SIG-M5 treated with dmso at 0.1 percent for 504 hours (cell line): ENCODE results near the gene ANKMY1.

Source experiments
- DNase-seq: peaks from one replicate; lab custom pipeline; 2025; ENCODE audit not compliant: unreplicated experiment; lab: John Stamatoyannopoulos, UW

The ANKMY1 gene

DNA sequence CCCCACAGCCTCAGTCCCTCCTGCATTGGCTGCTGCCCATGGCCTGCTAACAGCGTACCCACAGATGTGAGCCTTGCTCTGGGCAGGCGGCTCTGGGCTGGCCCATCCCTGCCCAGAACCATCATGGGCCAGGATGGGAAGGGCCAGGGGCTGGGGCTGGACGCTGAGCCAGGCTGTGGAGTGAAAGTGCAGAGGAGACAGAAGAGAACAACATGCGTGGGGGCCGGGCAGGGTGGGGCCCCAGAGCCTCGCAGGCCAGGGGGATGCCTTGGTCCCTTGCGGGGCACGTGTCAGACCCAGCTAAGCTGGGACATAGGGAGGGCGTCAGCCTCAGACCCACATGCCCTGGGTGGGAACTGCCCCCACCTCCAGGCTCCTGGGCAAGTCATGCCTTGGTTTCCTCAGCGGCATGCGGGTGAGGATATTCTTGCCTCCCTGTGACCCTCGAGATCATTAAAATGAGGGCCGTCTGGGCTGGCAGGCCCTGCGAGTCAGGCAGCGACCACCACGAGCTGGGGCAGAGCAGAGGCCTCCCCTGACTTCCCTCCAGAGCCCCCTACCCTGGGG is 95.0 kb downstream of the ANKMY1 start:
- DNase-seq = no peak

DNA sequence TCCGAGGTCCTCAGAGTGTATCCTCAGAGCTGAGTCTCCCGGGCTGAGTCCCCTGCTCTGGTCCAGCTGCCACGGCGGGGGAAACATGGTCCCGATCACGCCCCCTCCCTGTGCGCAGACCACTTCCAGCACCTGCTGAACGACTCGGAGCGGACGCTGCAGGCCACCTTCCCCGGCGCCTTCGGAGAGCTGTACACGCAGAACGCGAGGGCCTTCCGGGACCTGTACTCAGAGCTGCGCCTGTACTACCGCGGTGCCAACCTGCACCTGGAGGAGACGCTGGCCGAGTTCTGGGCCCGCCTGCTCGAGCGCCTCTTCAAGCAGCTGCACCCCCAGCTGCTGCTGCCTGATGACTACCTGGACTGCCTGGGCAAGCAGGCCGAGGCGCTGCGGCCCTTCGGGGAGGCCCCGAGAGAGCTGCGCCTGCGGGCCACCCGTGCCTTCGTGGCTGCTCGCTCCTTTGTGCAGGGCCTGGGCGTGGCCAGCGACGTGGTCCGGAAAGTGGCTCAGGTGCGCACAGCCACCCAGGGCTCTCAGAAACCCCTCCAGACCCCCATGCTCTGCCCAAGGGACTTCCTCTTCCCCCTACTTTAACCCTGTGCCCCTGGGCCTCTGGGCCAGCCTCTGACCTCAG is 95.6 kb downstream of the ANKMY1 start:
- no peak for DNase-seq

DNA sequence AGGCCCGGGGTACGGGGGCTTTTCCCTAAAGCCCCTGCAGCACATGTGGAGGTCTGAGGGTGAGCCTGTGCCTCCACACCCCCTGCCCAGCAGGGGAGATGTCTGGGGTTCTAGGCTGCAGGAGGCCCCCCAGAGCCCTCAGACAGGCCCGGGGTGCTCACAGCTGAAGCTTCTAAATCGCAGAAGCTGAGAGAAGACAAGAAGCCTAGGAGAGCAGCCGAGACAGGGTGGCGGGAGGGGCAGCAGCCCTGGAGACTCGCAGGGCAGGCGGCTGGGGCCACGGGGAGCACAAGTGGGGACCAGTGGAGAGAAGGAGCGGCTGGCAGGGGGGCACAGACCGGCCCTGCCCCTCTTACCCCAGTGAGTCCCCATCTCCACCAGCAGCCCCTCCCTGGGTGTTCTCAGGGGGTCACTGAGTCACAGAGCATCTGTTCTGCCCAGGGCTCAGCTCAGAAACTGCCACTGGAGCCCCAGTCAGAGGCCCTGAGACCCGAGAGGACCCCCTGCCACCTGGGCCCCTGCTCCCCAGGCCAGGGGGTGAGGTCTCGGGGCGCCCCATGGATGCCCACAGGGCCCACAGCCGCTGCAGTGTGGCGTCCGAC is 96.2 kb downstream of the ANKMY1 start:
- DNase-seq = no peak

DNA sequence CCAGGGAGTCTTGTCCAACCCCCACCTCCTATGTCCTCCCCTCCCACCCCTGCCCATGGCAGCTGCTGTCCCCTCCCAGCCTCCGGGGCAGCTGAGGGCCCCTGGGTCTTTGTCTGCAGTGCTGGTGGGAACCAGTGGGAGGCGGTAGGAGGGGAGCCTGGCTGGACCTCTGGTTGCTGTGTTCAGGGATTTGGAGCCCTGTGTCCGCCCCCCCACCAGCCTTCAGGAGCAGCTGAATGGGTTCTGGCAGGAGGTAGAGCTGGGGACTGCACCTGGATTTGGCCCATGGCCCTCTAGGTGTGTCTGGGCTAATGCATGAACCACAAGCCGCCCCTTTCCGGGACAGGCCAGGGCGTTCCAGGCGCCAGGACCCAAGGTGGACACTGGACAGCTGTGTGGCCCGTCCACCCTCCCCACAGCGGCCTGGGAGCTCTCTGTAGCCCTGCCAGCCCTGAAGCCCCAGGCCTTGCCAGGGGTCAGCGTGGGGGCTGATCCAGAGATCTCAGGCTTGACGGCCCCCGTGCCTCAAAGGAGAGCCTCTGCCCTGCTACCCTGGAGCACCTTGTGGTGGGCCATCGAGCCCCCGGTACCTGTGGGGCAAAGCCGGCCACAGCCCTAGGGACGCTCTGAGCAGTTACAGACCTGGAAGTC is 96.9 kb downstream of the ANKMY1 start:
- no peak for DNase-seq

DNA sequence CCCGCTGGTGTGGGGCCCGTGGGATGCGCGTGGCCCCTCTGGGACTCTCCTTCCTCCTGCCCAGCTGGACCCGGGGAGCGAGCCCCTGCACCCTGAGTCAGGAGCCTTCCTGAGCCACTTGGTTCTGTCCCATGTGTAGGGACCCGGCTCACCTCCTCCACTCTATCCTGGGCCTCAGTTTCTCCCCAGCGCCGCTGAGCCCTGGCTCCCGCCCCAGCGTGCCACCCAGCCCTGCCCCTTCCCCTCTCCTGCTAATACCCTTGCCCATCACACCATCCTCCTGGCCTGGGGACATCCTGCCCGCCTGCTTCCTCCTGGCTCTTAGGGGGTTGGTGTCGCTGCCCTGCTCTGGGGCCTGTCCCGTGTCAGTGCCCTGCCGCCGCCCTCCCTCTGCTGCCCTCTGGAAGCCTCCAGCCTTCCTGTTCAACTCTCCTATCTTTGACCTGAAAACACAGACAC is 97.5 kb downstream of the ANKMY1 start:
- DNase-seq = no peak

DNA sequence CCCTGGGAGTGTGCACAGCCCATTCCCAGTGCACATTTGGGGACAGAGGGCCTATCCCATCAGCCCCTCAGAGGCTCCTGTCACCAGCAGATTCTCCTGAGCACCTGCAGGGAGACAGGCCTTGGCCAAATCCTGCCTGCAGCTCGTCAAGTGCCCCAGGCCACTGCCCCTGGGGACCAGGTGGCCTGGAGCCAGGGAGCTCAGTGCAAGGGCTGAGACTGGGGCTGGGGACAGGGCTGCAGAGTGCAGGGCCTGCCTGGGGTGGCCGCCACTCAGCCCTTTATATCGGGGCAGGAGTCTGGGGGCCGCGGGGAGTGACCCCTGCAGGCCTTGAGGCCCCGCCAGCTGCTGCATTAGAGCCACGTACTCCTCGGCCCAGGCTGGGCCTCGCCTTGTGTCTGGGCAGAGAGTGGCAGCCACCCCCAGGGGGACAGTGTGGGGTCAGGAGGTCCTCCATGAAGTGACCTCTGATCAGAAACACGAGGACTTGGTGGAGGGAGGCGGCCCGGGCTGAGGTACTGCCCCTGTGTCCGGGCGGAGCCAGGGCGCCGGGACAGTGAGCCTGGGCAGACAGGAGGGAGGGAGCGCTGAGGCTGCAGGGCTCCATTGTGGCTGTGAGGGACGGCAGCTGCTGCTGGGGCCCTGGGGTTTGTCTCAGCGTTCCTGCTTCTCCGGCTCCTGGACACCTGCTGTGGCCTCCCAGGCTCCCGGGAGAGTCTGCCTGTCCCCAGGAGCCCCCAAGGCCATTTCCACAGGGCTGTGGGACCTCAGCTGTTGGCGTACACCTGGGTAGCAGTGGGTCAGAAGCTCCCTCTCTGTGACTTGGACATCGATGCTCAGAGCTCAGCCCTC is 98.2 kb downstream of the ANKMY1 start:
- no peak for DNase-seq

DNA sequence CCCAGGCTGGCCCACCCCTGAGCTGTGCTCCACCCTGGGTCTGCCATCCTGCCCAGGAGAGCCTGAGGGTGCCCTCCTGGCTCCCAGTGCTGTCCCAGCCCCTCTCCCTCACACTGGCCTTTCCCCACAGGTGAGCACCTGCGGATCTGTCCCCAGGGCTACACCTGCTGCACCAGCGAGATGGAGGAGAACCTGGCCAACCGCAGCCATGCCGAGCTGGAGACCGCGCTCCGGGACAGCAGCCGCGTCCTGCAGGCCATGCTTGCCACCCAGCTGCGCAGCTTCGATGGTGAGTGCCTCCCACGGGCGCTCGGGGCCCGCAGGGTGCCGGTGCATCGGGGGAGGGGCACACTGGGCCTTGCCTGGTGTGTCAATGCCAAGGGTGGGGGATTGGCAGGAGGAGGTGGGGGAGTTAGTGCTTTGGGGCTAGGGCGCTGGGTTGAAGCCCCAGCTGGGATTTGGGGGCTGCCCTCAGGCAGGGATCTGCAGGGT is 98.8 kb downstream of the ANKMY1 start:
- no peak for DNase-seq

DNA sequence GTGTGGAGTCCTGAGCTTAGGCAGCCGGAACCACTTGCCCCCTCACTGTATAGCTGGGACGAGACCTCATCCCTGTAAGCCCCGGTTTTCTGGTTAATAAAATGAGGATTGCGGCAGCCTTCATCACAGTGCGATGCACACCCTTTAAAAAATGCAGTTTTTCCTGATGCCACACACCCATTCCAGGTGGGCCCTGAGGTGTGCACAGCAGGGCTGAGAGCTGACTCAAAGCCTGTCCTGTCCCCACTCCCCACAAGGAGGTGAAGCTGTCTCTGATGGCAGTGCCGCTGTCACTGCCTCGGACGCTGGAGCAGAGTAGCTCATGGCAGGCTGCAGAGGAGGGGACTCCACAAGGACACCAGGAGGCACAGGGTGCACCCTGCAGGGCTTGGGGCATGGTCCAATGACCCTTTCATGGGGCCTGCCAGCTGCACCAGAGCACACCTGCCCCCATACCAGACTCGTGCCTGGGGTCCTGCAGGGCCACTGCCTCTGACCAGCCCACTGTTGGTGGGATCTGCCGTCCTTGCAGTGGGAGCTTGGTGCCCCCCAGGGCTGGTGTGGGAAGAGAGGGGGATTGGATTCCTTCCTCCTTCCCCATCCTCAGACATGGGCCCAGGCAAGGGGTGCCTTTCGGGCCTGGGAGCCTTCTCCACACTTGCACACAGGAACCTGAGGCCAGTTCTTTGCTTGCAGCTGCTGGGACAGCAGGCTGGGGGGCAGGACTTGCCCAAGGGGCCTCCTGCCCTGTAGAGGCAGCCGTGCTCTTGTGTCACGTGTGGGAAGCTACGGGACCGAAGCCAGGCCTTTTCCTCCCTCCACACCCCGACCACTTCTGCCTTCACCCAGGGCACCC is 99.5 kb downstream of the ANKMY1 start:
- no peak for DNase-seq

DNA sequence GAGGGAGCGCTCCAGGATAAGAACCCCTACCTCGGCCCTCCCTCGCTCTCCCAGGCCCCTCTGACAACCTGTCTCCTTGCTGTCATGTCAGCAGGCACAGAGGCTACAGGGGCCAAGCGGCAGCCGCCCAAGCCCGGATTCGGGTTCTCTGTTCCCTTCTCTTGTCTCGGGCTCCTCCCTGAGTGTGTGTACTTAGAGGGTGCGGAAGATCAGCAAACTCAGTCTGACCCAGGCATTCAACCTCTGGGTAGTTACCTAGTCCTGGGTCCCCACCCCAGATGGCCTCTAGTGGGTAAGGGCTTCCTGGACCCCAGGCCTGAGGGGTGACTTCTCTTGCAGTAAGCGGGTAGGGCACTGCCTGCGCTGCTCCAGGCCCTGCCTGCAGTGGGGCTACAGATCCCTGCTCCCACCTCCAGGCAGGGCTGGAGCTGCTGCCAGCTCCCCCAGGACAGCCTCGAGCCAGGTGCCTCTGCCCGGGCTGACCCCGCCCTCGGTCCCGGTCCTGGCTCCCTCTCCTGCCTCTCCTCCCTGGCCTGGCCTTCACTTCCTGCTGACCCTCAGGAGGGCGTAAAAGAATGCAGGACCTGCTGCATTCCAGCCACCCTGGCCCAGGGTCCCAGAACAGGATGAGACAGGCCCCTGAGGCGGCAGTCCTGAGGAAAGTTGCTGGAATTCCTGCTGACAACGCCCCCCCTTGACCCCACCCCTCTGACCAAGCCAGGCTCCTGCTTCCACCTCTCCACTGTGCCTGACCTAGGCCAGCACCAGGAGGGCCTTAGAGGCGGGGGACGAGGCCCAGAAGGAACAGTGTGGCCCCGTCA is 100.4 kb downstream of the ANKMY1 start:
- DNase-seq = no peak

DNA sequence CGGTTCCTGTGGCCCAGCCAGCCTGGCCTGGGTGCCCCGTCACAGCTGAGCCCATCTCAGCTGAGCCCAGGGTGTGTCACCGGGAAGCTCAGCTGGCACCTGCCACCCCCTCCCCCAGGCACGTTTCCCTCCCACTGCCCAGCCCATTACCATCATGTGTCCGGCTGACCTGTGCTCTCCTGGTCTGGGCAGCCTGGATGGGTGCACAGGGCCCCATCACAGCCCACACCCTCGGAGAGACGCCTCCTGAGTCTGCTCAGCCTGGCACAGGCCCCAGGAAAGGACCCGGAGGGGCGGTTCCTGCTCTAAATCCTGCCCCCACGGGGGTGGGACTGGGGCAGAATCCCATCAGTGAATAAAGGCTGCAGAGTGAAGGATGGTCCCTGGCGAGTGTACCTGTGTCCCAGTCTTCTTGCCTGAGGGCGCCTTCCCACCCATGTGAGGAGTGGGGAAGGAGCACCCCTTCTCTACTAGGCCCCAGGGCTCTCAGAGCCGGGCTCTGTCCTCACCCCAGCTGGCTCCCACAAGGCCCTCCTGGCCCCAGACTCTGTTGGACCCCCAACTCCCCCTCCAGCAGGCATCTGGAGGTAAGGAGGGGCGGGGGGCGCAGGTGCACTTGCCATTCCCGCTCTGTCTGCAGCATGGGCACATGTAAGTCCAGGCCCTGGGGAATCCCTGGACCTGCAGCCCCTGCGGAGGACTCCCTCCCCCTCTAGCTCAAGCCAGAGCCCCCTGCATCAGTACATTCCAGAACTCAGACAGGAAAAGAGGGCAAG is 101.2 kb downstream of the ANKMY1 start:
- no peak for DNase-seq

DNA sequence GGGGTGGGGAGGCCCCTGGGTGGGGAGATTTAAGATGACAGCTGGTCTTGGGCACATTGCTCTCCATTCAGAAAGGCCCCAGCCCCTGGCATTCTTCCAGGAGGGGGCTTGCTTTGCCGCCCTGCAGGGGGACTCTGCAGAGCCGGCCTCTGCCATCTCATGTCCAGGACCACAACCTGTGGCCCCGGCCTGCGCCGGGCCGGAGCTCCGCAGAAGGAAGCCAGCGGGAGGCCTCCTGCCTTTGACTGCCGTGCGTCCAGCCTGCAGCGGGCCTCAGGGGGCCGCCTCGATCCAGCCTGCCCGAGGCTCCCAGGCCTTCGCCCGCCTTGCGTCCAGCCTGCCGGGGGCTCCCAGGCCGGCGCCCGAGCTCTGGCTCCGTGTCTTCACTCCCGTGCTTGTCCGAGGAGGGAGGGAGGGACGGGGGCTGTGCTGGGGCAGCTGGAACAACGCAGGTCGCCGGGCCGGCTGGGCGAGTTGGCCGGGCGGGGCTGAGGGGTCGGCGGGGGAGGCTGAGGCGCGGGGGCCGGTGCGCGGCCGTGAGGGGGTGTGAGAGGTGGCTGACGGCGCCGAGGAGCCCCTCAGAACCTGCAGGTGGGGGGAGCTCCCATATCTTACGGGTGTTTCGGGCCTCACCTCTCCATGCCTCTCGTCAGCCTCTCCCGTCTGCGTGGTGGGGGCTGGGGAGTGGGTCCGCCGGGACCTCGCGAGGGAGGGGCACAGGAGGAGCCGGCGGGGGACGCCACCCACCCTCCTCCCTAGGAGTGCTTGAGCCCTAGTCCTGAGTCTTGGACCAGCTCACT is 101.9 kb downstream of the ANKMY1 start:
- DNase-seq = no peak

DNA sequence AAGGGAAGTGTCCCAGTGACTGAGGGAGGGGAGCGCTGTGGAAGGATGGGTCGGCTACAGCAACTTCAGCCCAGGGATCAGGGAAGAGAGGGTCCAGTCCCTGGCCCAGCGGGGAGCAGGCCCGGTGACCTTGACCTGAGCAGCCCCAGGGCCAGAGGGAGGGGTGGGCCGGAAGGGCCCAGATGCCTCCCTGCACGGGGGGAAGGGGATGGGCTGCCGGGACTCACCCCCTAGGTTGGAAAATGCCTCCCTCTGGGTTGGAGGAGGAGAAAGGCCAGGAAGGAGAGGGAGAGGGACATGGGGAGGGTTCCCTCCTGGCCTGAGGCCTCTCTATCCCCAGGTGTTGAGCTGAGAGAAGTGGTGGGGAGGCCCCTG is 102.5 kb downstream of the ANKMY1 start:
- DNase-seq = no peak

DNA sequence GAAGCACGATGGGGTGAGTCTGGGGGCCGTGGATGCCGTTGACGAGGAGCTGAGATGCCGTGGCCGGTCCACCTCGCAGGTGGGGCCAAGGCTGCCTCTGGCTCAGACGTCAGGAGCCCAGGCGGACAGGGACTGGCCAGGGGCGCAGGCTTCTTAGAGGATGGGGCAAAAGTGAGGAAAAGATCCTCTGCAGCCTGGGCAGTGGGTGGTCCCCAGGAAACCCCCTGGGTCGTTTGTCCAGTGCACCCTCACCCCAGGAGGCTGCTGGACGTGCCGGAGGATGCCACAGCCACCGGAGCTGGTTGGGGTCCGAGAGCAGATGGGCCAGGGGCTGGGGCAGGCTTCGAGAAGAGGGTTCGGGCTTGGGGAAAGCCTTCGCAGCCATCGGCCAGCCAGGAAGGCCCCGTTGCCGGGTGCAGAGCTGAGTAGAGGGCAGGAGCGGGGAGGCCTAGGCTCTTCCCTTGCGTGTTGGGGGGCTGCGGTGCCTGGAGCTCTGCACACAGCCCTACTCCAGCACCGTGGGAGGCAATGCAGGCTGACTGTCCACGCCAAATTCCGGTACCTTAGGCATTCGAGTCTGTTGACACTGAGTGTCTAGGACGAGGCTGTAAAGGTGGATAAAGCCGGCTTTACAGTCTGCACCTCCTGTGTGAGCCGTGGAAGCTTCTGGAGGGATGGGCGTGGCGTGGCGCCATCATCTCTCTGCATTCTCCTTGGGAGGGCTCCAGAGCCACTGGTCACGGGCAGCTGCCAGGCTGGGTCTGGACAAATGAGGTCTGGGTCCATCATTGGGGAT is 103.5 kb downstream of the ANKMY1 start:
- DNase-seq = no peak

DNA sequence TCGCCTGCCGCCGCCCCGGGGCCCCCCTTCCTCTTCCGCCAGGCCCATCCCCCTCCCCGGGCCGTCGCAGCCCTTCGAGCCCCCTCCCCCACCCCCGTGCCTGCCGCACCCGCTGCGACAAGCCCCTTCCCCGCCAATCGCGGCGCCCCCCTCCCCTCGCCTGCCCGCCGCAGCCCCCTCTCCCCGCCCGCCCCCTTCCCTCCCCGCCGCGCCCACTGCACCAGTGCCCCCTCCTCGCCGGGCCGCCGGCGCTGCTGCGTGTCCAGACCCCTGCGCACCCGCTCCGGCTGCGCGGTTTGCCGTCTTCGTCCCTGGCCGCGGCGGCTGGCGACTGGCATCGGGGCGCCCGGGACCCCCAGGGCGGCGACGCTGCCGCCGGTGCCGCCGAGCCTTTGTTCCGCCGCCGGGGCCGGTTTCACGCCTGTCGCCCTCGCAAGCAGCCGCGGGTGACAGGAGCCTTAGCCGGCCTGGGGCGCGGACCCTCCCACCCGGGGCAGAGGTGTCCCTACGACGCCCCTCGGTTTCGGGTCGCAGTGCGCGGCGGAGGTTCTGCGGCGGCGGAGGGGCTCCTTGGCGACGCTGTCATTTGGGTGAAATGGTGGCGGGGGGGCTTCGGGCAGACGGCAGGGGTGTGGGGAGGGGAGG is 104.2 kb downstream of the ANKMY1 start:
- DNase-seq = no peak

DNA sequence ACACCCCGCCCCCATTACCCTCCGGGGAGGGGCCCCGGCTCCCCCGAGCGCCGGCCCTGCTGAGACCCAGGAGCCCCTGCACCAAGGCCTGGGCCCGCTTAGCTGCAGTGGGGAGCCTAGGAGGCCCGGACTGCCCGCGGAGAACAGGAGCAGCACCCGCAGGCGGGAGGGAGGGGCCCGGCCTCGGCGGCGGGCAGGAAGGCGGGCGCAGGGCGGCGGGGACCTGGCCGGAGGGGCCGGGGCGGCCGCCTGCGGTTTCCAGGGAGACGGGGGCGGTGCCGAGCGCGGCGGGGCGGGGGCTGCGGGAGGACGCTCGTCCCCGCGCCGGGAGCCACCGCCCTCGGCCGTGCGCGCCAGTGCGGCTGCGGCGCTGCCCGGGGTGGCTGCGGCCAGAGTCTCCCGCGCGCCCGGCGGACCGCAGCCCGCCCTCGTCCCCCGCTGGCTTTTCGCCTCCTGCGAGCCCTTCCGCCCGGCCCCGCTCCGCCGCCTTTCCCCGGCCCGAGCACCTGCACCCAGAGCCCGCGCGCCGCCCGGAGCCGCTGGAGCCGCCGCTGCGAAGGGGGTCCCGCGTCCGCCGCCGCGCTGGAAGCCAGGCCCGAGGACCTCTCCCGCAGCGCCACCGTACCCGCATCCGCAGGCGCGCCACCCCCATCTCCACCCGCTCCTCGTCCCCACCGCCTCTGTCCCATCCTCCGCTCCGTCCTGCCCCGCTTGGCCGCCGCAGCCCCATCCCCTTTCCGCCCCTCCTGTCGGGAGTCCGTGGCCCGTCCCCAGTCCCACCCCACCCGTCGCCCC is 105.1 kb downstream of the ANKMY1 start:
- DNase-seq = no peak
